Right kidney (tissue), 1 donor: Measurements from ENCODE around the gene ZACN.
A peak's percentile ranks its signal among the peaks of the same experiment; 100 is the strongest.

ENCODE experiments used
- DNase-seq: peaks from one replicate; pipeline ENCODE4 v3.0.0-alpha.2; 2016

The ZACN gene

DNA sequence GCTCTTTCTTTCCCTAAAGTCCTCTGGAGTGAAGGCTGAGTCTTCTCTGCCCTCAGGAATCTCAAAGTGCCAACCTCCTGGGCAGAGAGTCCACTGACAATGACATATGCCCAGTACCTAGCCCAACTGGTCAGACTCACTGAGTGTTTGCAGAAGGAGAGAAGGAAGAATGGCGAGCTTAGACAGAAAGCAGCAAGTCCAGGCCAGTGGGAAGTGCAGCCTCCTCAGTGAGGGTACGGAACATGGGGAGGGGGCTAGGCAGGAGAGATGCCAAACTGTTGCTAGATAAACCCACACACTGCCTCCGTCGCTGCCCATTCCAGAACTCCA is 23.9 kb downstream of the ZACN start:
- no peak for DNase-seq

DNA sequence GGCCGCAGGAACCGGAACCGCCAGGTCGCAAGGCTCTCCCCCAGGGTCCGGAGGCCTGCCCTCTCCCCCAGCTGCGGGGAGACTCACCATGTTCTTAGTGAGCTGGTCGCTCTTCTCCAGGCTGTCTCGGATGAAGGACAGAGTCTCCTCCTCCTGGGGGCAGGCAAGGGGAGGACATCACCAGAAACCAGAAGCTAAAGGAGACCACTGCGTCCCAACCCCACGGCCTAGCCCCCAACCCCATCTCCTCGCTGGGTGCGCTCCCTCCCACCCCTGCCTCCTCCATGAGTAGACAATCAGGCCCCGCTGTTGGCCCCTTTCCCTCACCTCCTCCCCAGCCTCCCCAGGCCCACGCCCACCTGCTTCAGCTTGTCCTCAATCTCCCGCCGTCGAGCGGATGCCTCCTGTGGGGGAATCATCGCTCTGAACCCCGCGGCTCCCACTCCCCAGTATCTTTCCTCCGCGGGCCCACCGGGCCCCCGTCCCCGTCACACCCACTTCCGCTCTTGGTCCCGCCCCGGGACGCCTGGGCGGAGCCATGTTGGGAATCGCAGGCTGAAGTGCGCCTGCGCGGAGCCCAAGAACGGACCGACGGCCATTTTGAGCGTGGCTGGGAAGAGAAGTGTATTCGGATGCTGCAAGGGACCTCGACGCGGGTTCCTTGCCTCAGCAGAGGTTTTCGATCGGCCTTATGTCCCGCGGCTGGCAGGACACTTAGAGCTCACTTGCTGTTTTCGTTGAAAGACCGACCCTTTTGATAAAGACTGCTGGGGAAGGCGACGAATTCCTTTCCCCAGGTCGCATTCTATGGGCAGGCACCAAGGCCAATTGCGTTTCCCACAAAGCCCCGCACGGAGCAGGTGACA is 24.5 kb downstream of the ZACN start, which contains the start of gene EXOC7:
TSS of gene EXOC7 (minus strand) at position 514 of the 866 bp plus-strand sequence. CDS start at position 419, 95 bp downstream.
- DNase-seq, result peak; percentile 92

DNA sequence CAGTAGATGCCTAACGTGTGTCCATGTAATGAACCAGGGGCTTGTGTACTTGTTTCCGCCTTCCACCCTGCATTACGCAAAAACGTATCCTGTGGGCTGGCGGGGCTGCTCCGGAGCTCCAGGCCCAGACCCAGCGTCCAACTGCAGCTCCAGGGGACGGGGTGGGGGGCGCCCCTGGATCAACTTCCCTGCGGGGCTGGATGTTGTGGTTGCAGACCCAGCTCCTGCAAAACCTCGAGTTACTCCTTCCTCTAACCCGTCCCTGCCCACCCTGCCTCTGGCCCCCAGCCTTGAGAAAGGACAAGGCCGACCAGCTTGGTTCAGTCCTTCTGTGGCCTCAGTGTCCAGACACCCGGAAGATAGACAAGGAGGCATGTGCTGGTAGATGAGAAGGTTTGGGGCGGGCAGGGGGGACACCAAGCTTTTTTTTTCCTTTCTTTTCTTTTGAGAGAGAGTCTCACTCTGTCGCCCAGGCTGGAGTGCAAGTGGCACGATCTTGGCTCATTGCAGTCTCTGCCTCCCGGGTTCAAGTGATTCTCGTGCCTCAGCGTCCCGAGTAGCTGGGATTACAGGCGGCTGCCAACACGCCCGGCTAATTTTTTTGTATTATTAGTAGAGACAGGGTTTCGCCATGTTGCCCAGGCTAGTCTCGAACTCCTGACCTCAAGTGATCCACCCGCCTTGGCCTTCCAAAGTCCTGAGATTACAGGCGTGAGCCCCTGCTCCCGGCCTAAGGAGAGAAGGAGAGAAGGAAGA is 25.3 kb downstream of the ZACN start:
- DNase-seq, result no peak

DNA sequence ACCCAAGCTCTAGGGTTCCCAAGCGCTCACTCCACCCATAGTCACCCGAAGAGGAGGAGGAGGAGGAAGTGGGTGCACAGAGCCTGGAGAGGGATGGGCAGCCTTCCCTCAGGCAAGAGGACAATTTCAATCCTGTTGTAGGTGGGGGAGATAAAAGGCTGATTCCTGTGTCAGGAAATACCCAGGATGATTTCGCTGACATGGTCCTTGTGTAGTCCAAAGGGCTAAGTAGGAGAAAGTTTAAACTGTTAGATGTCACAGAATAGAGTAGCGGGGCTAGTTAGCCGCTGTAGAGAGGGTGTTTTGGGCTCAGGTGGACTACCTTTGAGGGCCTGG is 25.9 kb downstream of the ZACN start:
- no peak for DNase-seq

DNA sequence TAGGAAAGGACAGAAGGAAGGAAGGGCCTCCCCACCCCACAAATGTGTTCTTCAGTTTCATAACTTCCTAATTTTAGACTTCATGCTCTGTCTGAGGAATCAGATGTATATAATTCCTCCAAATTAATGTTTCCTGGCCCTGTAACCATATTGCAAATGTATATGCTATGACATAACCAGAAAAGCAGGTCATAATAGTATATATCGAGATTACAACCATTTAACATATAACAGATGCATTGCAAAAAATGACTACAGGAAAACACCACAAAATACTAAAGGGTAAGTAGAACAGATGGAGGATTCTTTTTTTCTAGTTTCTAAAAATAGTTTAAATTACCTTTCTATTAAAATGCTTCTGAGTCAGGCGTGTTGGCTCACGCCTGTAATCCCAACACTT is 27.7 kb downstream of the ZACN start:
- no peak for DNase-seq

DNA sequence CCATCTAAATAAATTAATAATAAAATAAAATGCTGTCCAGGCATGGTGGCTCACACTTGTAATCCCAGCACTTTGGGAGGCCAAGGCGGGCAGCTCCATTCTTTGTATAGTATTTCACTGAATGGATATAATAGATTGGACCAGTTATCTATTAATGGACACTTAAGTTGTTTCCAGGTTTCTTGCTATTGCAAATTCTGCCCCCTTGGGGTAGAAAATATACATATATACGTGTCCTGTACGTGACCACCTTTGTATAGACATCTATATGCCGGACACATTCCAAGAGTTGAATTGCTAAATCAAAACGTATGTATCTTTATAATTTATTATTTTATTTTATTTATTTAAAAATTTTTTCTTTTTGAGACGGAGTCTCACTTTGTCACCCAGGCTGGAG is 28.5 kb downstream of the ZACN start:
- DNase-seq, result no peak

DNA sequence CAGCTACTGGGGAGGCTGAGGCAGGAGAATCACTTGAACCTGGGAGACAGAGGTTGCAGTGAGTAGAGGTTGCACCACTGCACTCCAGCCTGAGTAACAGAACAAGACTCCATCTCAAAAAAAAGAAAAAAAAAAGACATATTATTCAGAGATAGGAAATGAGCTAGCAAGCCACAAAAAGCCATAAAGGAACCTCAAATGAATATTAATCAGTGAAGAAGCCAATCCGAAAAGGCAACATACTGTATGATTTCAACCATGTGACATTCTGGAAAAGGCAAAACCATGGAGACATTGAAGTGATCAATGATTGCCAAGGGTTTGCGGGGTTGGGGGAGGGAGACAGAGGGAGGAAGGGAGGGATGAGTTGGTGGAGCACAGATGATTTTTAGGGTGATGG is 33.0 kb downstream of the ZACN start:
- DNase-seq, result no peak

DNA sequence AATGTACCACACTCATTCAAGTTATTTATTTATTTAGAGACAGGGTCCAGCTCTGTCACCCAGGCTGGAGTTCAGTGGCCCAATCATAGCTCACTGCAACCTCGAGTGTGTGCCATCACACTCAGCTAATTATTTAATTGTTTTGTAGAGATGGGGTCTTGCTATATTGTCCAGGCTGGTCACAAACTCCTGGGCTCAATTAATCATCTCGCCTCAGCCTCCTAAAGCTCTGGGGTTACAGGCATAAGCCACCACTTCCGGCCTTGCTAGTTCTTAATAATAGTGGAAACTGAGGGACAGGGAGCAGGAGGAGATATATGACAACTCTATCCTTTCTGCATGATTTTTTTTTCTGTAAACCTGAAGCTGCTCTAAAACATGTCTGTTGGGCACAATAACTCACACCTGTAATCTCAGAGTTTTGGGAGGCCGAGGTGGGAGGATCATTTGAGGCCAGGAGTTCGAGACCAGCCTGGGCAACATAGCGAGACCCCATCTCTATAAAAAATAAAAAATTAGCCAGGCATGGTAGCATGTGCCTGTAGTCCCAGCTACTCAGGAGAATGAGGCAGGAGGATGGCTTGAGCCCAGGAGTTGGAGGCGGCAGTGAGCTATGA is 36.3 kb downstream of the ZACN start:
- DNase-seq, result no peak

DNA sequence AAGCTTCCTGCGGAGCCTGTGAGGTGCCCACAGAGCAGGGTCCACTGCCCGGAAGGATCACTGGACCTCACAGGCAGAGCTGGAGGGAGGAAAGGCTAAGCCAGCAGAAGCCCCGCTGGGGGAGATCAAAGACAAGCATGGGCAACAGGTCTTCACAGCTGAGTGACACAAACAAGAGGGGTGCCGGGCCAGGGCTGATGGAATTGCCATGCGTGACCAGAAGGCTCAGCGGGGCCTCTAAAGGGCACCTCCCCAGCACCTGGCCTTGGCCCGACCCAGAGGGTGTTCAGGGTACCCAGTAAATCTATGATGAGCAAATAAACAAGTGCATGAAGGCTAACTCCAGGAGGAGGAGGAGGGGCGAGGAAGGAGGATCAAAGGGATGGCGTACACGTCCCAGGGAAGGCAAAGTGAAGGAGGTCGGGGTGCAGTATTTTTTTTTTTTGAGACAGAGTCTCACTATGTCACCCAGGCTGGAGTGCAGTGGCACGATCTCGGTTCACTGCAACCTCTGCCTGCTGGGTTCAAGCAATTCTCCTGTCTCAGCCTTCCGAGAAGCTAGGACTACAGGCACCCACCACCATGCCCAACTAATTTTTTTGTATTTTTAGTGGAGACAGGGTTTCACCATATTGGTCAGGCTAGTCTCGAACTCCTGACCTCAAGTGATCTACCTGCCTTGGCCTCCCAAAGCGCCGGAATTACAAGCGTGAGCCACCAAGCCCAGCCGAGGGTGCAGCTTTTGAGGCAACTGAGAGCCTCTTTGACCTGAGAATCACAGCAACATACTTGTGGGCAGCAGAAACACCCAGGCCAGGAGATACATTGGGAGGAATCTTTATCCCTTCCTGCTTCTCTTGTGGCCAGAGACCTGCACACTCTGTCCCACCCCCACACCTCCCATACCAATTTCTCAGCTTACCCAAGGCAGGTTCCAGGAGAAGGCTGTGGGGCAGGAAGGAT is 40.7 kb downstream of the ZACN start:
- DNase-seq, result peak; percentile 46

DNA sequence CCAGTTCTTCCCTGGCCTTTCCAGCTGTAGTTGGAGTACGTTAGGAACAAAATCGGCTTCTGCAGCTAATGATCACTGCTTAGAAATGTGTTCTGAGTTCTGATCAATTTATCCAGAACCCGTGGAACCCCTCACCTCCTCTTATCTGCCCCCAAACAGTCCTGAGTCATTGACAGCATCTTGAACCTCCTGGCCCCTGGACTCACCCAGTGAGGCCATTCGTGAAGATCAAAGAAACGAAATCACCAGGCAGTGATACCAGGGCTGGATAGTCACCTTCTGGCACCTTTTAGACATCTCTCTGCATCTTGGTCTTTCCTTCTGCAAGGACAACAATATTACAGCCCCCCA is 41.7 kb downstream of the ZACN start:
- DNase-seq, result no peak

DNA sequence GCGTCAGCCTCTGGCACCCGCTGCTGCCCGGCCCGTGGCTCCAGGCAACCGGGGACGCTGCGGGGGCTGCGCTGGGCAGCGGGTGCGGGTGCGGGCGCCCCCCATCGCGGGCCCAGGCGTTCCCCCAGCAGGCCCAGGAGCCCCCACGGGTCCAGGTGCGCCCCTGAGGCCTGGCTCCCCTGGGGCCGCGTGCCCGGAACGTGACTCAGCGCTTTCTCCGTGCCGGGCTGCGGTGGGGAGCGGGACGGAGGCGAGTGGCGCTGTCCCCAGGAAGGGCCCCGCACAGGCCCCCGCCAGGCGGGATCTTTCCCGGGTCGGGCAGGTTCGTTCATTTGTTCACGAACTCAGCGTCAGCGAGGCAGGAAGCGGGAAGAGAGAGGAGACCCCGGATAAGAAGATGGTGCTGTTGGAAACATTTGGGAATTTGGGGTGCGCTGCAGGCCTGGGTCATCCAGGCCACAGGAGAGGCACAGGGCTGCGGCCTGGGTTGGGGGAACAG is 43.0 kb downstream of the ZACN start:
- no peak for DNase-seq

DNA sequence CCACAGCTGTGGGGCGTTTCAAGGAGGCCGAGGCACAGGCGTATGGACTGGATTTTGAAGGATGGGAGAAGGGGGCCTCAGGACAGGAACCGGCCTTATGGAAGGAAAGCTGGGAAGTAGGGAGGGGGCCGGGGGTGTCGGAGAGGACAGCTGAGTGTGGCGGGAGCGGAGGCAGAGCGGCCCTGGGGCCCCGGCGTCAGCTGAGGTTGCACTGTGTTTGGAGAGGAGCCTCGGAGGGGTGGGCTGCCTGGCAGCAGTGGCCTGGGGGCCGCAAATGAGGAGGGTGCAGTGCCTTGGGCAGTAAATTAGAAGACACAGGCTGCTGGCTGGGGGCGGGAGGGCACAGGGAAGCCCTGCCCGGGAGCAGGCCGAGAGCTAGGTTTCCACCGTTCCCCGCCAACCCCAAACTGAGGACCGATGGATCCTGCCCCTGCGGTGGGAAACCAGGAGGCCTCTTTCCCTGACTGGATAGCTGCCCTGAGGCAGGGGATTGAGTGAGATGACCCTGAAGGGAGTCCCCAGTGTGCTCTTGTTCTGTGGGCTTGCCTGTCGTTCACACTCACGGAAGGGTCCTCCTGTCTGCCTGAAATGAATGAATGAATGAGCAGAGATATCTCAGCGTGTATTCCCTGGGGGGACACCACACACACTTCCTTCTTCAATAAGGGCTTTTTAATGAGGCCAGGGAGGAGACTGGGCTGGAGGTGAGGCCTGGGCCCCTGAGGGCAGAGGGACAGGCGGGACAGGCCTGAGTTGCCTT is 43.6 kb downstream of the ZACN start:
- peak; percentile 65 for DNase-seq

DNA sequence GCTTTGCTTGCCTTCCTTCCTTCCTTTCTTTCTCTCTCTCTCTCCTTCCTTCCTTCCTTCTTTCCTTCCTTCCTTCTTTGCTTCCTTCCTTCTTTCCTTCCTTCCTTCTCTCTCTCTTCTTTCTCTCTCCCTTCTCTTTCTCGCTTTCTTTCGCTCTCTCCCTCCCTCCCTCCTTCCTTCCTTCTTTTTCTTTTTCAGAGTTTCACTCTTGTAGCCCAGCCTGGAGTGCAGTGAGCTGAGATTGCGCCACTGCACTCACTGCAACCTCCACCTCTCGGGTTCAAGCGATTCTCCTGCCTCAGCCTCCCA is 44.2 kb downstream of the ZACN start:
- DNase-seq, result peak; percentile 10

DNA sequence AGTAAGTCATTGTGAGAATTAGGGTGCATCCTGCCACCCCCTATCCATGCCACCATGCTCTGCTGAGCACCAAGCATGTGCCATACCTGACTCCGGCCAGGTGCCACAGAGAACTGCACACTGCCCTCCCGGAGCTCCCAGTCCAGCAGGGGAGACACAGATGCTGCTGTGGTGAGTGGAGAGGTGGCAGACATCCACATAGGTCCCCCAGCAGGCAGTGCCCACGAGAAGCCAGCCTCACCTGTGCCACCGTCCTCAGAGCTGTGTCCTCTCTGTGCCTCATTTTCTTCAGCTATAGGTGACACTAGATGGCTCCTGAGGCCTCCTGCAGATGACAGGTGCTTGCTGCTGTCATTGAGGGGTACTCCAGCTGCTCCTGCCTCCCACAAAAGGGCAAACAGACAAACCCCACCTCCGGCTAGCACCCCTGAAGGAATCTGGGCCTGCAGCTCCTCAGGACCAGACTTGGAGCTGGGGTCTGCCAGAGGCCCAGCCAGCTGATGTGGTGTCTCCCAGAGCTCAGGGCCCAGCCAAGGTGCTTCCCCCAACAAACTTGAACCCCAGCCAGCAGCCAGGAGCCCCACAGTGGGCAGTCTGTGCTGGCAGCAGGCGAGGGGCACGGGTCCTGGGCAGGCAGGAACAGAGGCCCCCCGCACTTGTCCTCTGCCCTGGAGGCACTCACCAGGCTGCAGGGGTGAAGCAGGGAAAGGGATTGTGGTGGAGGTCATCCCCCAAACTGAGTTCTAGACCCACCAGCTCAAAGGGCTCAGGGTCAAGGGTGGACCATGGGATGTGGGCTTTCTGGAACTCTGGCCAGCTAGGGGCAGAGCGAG is 45.0 kb downstream of the ZACN start:
- DNase-seq, result no peak

DNA sequence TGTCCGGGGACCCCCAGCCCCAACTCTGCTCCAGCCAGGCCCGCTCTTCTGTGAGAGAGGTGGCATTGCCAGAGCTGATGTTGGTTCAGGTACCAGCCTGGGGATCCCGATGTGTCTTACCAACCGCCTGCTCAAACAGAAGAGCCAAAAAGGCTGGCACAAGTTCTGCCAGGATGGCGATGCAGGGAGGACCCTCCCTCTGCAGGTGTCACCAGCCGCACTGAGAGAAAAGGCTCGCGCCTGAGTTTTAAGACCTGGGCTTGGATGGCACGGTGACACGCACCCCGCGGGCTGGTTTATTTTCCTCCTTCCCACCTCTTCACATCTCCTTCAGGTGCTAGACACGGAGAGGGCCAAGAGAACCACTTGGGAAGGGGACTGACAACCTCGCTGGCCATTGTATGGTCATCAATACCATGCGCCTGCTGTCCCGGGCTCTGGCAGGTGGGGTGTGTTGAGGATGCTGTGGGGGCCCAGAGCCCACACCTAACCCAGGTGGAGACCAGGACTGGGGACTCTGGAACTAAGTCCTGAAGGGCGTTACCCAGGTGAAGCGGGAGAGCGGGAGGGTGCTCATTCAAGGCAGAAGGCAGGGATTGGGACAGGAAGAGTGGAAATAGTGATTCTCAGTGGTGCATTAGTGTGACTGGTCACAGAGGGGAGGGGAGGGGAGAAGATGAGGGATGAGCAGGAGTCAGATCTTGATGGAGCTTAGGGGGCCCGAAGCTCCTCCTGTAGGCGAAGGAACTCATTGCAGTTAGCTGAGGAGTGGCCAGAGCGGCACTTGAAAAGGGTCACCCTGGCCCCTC is 45.8 kb downstream of the ZACN start:
- DNase-seq, result no peak

DNA sequence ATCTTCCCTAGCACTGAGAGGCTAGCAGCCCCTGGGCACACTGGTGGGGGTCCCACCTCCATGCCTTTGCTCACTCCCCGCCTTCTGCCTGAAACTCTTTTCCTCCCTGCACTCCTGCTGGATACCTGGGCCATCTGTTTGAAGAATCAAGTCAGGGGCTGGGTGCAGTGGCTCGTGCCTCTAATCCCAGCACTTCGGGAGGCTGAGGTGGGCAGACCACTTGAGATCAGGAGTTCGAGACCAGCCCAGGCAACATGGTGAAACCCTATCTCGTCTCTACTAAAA is 46.4 kb downstream of the ZACN start:
- DNase-seq, result no peak

DNA sequence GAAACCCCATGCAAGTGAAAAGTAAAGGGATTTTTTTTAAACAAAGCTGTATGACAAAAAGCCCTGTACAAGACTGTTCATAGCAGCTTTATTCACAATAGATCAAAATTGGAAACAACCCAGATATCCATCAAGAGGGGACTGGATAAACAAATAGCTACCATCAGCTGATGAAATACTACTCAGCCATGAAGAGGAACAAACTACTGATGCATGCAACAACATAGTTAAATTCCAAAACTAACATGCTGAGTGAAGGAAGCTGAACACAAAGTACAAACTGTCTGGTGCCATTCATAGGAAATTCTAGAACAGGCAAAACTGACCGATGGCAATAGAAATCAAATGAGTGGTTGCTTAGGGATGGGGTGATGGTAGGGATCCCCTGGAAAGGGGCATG is 46.9 kb downstream of the ZACN start:
- DNase-seq, result no peak

DNA sequence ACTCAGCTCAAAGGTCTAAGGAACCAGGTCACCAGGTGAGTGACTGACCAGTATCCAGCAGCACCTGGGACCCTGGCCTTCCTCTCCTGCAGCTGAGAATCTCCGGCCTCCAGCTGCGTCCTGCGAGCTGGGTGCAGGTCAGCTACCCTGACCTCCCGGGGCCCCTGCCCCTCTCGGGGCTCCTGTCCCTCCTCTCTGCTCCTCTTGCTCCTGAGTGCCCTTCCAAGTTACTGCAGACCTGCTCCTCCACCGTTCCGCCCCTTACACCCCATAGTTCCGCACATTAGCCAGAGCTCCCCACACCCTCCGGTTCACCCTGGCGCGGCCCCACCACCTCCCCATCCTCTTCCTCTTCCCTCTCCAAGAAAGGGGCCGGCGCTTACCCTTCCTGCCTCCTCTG is 51.5 kb downstream of the ZACN start:
- DNase-seq, result no peak

DNA sequence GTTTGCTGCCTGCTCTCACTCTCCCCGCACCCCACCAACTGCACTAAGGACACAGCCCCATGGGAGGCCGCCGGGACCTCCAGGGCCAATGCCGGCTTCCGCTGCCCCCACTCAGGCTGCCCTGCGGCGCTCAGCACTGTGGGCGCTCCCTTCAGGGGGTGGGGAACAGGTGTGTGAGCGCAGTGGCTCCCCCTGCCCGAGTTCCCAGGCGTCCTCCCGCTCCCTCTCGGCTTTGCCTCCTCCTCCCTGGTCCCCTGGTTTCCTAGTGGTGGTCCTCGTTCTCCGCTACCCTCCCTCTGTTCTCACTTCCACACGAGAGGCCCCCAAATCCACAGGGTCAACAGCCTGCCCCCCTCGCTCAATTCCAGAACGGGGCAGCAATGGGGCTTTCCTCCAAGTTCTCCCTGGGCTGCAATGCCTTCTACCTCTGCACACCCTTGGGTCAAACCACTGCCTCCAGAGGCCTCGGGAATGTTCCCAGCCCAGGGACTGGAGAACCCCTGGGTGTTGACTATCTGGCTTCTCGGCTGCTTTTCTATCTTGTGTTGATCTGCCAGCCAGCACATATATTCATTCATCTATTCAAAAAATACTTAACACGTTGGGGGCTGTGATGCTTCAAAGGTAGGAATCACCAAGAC is 52.2 kb downstream of the ZACN start:
- DNase-seq, result no peak
